ENCODE results near the gene ZCWPW2. TPM values are rescaled to one million over a fixed set of nuclear protein-coding genes. Genes with fewer than 3 reads are reported as not detected.

ZCWPW2 gene
- total and polyA plus RNA-seq, 9 of the 15 experiments (the other 6 are each of a cell fraction or from before 2014, with no cell fraction given): 0.10 to 0.77 (median 0.44) TPM

Other genes with a start within 250 kb of the ZCWPW2 start
- gene CMC1, start 107.1 kb upstream of the ZCWPW2 start, total RNA-seq (2014; rRNA removed): 15.9 and 18.0 TPM in 2 replicates
- gene CMC1, start 107.1 kb upstream of the ZCWPW2 start, total RNA-seq (2014; rRNA removed; fragmentation: Illumina TruSeq; extraction: Trizol): 52.9 and 57.6 TPM in 2 replicates
- gene CMC1, start 107.1 kb upstream of the ZCWPW2 start, total RNA-seq (2015; rRNA removed; fragmentation: Illumina TruSeq; extraction: Trizol): 35.6 and 40.3 TPM in 2 replicates
- 38.8 and 42.9 TPM in 2 replicates for gene CMC1, start 107.1 kb upstream of the ZCWPW2 start, total RNA-seq (2021)
- gene CMC1, start 107.1 kb upstream of the ZCWPW2 start, polyA plus RNA-seq (2011; rRNA removed): 58.5 and 74.6 TPM in 2 replicates
- gene CMC1, start 107.1 kb upstream of the ZCWPW2 start, polyA plus RNA-seq (2014; fragmentation: Illumina TruSeq; extraction: Trizol): 19.8 and 44.7 TPM in 2 replicates
- gene CMC1, start 107.1 kb upstream of the ZCWPW2 start, polyA plus RNA-seq (2014; fragmentation: Nextera tagmentation; extraction: Ambion mirVana): 10 to 100 TPM; 48.9 to 56.8 TPM
- 50.9 and 59.0 TPM in 2 replicates for gene CMC1, start 107.1 kb upstream of the ZCWPW2 start, polyA plus RNA-seq (2014; rRNA removed)
- 28.5 and 35.5 TPM in 2 replicates for gene AZI2, start 103 bp downstream of the ZCWPW2 start, total RNA-seq (2014; rRNA removed)
- gene AZI2, start 103 bp downstream of the ZCWPW2 start, total RNA-seq (2014; rRNA removed; fragmentation: Illumina TruSeq; extraction: Trizol): 70.2 and 77.3 TPM in 2 replicates
- gene AZI2, start 103 bp downstream of the ZCWPW2 start, total RNA-seq (2015; rRNA removed; fragmentation: Illumina TruSeq; extraction: Trizol): 62.1 and 63.8 TPM in 2 replicates
- 54.9 and 61.5 TPM in 2 replicates for gene AZI2, start 103 bp downstream of the ZCWPW2 start, total RNA-seq (2021)
- 87.2 and 96.3 TPM in 2 replicates for gene AZI2, start 103 bp downstream of the ZCWPW2 start, polyA plus RNA-seq (2011; rRNA removed)
- 78.7 and 89.9 TPM in 2 replicates for gene AZI2, start 103 bp downstream of the ZCWPW2 start, polyA plus RNA-seq (2014; fragmentation: Illumina TruSeq; extraction: Trizol)
- gene AZI2, start 103 bp downstream of the ZCWPW2 start, polyA plus RNA-seq (2014; fragmentation: Nextera tagmentation; extraction: Ambion mirVana): 10 to 100 TPM; 72.0 to 90.2 TPM
- 43.6 and 46.9 TPM in 2 replicates for gene AZI2, start 103 bp downstream of the ZCWPW2 start, polyA plus RNA-seq (2014; rRNA removed)